ENCODE data around the gene SEC16B.

DNA sequence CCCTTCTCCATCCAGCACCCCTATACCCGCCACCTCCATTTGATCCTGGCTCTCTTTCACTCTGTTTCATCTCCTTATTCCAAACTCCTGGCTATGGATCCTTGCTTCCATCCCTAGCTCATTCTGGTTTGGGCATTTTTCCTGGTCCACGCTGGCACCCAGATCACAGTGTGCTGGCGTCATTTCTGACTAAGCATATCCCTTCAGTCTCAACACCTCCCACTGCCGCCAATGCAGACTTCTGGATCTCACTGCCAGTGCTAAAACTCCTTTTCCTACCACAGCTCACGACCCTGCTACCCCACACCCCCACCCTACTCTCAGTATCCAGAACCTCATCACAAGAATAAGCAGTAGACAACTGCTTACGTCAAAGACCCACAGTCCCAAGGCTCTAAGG, 16.3 kb downstream of the SEC16B start:
- TF ChIP-seq, protein P1, sequence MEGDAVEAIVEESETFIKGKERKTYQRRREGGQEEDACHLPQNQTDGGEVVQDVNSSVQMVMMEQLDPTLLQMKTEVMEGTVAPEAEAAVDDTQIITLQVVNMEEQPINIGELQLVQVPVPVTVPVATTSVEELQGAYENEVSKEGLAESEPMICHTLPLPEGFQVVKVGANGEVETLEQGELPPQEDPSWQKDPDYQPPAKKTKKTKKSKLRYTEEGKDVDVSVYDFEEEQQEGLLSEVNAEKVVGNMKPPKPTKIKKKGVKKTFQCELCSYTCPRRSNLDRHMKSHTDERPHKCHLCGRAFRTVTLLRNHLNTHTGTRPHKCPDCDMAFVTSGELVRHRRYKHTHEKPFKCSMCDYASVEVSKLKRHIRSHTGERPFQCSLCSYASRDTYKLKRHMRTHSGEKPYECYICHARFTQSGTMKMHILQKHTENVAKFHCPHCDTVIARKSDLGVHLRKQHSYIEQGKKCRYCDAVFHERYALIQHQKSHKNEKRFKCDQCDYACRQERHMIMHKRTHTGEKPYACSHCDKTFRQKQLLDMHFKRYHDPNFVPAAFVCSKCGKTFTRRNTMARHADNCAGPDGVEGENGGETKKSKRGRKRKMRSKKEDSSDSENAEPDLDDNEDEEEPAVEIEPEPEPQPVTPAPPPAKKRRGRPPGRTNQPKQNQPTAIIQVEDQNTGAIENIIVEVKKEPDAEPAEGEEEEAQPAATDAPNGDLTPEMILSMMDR (IDR thresholded peaks at IDR 0.05) = no peak
- TF ChIP-seq POLR2AphosphoS5 (IDR thresholded peaks at IDR 0.05; ENCODE audit: insufficient read depth in 1 of 2, low read depth in 1 of 2) = no peak
